GM19468 (cell line): ENCODE results near the gene BCL11A.

ENCODE experiments used
- ATAC-seq: cut with Tn5 transposase; IDR thresholded peaks from one replicate; pipeline ENCODE4 v1.9.1; 2021; ENCODE audit warnings: mild to moderate bottlenecking, moderate library complexity, moderate number of reproducible peaks; ENCODE audit not compliant: unreplicated experiment; ENCODE audit errors: extremely low read depth

The BCL11A gene

GRCh38 chr2:60474301-60474700 lies 79.2 kb downstream of the BCL11A start:
- no peak for ATAC-seq

GRCh38 chr2:60473546-60473945 lies 79.9 kb downstream of the BCL11A start:
- ATAC-seq: no peak

GRCh38 chr2:60472663-60473289 lies 80.7 kb downstream of the BCL11A start:
- no peak for ATAC-seq

- no peak for ATAC-seq
These were observed 81.4 kb downstream of the BCL11A start for GRCh38 chr2:60472041-60472440.

GRCh38 chr2:60470340-60470739 lies 83.1 kb downstream of the BCL11A start:
- ATAC-seq: no peak

- ATAC-seq: no peak
These were observed 83.7 kb downstream of the BCL11A start for GRCh38 chr2:60469536-60470317.

GRCh38 chr2:60468382-60469085 lies 84.9 kb downstream of the BCL11A start:
- no peak for ATAC-seq

GRCh38 chr2:60466161-60466702 lies 87.2 kb downstream of the BCL11A start:
- no peak for ATAC-seq

GRCh38 chr2:60465736-60466135 lies 87.7 kb downstream of the BCL11A start:
- ATAC-seq: no peak

- no peak for ATAC-seq
These were observed 90.2 kb downstream of the BCL11A start for GRCh38 chr2:60463249-60463648.

- no peak for ATAC-seq
These were observed 91.9 kb downstream of the BCL11A start for GRCh38 chr2:60461421-60462108.

- ATAC-seq: no peak
These were observed 92.7 kb downstream of the BCL11A start for GRCh38 chr2:60460577-60461420.

GRCh38 chr2:60459851-60460250 lies 93.6 kb downstream of the BCL11A start:
- ATAC-seq: no peak

GRCh38 chr2:60456115-60456770 lies 97.2 kb downstream of the BCL11A start:
- no peak for ATAC-seq

GRCh38 chr2:60453872-60454271 lies 99.6 kb downstream of the BCL11A start:
- ATAC-seq: no peak

GRCh38 chr2:60453301-60453700 lies 100.2 kb downstream of the BCL11A start:
- ATAC-seq: no peak

GRCh38 chr2:60450488-60450887 lies 103.0 kb downstream of the BCL11A start:
- ATAC-seq: no peak

- ATAC-seq: no peak
These were observed 105.5 kb downstream of the BCL11A start for GRCh38 chr2:60447943-60448342.
